Measurements from ENCODE around the gene COL15A1. TPM values are rescaled to one million over a fixed set of nuclear protein-coding genes. Genes with fewer than 3 reads are reported as not detected.

The COL15A1 gene
- total and polyA plus RNA-seq, 2 of the 13 experiments (the other 11 are each of a cell fraction or from before 2014, with no cell fraction given), result not detected

GRCh38 chr9:99052815-99053715 lies 109.4 kb downstream of the COL15A1 start:
- no peaks in the 10 kb centered on the region for H3K36me3 ChIP-seq (replicated peaks in 1 of 2; ENCODE audit: control insufficient read depth in 1 of 2, insufficient read depth in 2 of 2, low read length in 2 of 2)
- DNase-seq (ENCODE audit: low spot score) (no peak), ATAC-seq (no peak), FAIRE-seq (no peak)
- no peaks in the 10 kb centered on the region; the same call in 1 of the 2 replicates for H3K4me1 ChIP-seq (ENCODE audit: insufficient read depth, low read length)
- H3K9me3 ChIP-seq (ENCODE audit: low read length), result no peaks in the 10 kb centered on the region
- no peaks in the 10 kb centered on the region for H3K79me2 ChIP-seq (ENCODE audit: insufficient read depth, low read length)
- no peak overlapping the region for H2AFZ ChIP-seq (ENCODE audit: low read length)
- intact Hi-C loops (cut with micrococcal nuclease; ENCODE audit: unreplicated experiment) (no loop called here), in situ Hi-C loops (cut with HindIII; ENCODE audit: extremely low pct_ligation_motif_present, low pct_unique_long_range_greater_than_20kb) (no loop called here)
- TF ChIP-seq MXD3 (CRISPR knock-in tag; IDR thresholded peaks at IDR 0.05) (no peak), MAFF (IDR thresholded peaks at IDR 0.05; ENCODE audit: low read depth, low read length) (0 out of 2 replicates have a peak, but pooled peaks have one; percentile 4), ZNF83 (CRISPR knock-in tag; IDR thresholded peaks at IDR 0.05; ENCODE audit: borderline replicate concordance) (no peak), ZNF253 (CRISPR knock-in tag; IDR thresholded peaks at IDR 0.05; ENCODE audit: borderline replicate concordance) (no peak), ZNF512 (CRISPR knock-in tag; IDR thresholded peaks at IDR 0.05) (no peak)
- TF ChIP-seq, protein P1, sequence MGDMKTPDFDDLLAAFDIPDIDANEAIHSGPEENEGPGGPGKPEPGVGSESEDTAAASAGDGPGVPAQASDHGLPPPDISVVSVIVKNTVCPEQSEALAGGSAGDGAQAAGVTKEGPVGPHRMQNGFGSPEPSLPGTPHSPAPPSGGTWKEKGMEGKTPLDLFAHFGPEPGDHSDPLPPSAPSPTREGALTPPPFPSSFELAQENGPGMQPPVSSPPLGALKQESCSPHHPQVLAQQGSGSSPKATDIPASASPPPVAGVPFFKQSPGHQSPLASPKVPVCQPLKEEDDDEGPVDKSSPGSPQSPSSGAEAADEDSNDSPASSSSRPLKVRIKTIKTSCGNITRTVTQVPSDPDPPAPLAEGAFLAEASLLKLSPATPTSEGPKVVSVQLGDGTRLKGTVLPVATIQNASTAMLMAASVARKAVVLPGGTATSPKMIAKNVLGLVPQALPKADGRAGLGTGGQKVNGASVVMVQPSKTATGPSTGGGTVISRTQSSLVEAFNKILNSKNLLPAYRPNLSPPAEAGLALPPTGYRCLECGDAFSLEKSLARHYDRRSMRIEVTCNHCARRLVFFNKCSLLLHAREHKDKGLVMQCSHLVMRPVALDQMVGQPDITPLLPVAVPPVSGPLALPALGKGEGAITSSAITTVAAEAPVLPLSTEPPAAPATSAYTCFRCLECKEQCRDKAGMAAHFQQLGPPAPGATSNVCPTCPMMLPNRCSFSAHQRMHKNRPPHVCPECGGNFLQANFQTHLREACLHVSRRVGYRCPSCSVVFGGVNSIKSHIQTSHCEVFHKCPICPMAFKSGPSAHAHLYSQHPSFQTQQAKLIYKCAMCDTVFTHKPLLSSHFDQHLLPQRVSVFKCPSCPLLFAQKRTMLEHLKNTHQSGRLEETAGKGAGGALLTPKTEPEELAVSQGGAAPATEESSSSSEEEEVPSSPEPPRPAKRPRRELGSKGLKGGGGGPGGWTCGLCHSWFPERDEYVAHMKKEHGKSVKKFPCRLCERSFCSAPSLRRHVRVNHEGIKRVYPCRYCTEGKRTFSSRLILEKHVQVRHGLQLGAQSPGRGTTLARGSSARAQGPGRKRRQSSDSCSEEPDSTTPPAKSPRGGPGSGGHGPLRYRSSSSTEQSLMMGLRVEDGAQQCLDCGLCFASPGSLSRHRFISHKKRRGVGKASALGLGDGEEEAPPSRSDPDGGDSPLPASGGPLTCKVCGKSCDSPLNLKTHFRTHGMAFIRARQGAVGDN (CRISPR knock-in tag; IDR thresholded peaks at IDR 0.05), result no peak
- 5% methylated on average over 8 of the region's 10 CpGs for WGBS (ENCODE audit: low lambda C conversion rate)
- no peak overlapping the region for H3K27ac ChIP-seq (ENCODE audit: extremely low read length, insufficient read depth, low read length)
- ChIA-PET CTCF (ENCODE audit: low intra/inter-chr PET ratio, low total read pairs) (no interaction called here), POLR2A (no interaction called here)
- no peak overlapping the region for H3K9ac ChIP-seq (ENCODE audit: insufficient read depth, low read depth, low read length)
- no peak overlapping the region for H3K4me2 ChIP-seq (ENCODE audit: low read depth, low read length)
- H4K20me1 ChIP-seq (ENCODE audit: insufficient read depth, low read length), result no peaks in the 10 kb centered on the region
- BruUV-seq (replicated peaks), result no TSS peak
- peaks cover 0 to 6% of the 10 kb centered on the region in 2 experiments; a peak in 2 of 5 replicates for H3K27me3 ChIP-seq (ENCODE audit: control insufficient read depth in 1 of 2, insufficient read depth in 2 of 2, low read length in 2 of 2)
- no peak overlapping the region for H3K4me3 ChIP-seq (replicated peaks in 1 of 3; ENCODE audit: insufficient read depth in 1 of 3, low read depth in 2 of 3, low read length in 3 of 3)
